ENCODE results near the gene CPSF3. TPM values are rescaled to one million over a fixed set of nuclear protein-coding genes. Genes with fewer than 3 reads are reported as not detected.

Gene CPSF3
- total and polyA plus RNA-seq, 2 donors (not counting 1 experiment from before 2014, with no cell fraction given), result 13.0 to 28.4 TPM

DNA sequence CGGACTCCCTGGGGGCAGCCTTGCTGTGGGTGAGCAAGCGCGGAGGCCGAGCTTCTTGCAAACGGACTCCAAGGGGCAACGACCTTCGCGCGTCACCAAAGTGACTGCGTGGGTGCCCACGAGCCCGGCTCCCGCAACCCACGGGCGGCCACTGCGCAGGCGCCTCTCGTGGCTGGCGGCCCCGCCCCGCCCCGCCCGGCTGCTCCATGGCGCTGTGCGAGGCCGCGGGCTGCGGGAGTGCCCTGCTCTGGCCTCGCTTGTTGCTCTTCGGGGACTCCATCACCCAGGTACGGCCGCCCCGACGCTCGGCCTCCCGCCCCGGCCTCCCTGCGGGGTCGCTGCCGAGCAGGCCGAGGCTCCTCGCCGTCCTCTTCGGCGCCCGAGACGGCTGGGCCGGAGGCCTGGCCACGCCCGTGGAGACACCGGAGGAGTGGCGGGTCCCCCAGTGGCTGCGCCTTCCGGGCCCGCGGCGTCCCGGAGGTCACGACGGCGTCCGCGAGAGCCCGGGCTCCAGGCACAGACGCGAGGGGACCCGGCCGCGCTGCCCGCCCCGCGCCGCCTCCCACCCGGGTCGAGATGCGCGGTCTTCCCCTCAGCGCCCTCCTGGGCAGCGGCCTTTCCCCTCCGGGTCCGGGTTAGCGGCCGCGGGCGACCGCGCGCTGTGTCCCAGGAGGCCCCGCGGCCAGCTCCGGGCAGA is 51.1 kb downstream of the CPSF3 start, which contains the start of gene IAH1:
Gene IAH1 (plus strand): TSS at position 191 of the 697 bp plus-strand sequence. CDS start 16 bp downstream, at position 207.
- Histone ChIP-seq H3K4me1 (ENCODE audit: control insufficient read depth in 2 of 2, insufficient read depth in 2 of 2, low read length in 2 of 2) (peaks cover 21 to 29% of the 10 kb centered on the region in 2 donors), H3K4me3 (ENCODE audit: control extremely low read depth in 1 of 5, extremely low read depth in 1 of 5, insufficient read depth in 1 of 5, low read depth in 2 of 5, low read length in 4 of 5) (peak within 1 kb of the TSS; percentile 61 to 85 (median 68)), H4K20me1 (ENCODE audit: control insufficient read depth, insufficient read depth, low read length, poor library complexity, severe bottlenecking) (peaks cover 15% of the 10 kb centered on the region), H3K36me3 (replicated peaks in 1 of 2; ENCODE audit: control extremely low read depth in 1 of 2, control insufficient read depth in 1 of 2, extremely low read depth in 1 of 2, insufficient read depth in 2 of 2, low read length in 1 of 2) (peaks cover 0 to 20% of the 10 kb centered on the region in 2 experiments), H3K9ac (ENCODE audit: low read length) (peak within 1 kb of the TSS; percentile 75), H3K79me2 (ENCODE audit: control insufficient read depth, insufficient read depth, low read length) (peaks cover 38% of the 10 kb centered on the region), H3K27me3 (replicated peaks in 1 of 4; ENCODE audit: control extremely low read depth in 1 of 4, control insufficient read depth in 3 of 4, insufficient read depth in 4 of 4, low read length in 3 of 4) (no peaks in the 10 kb centered on the region), H2AFZ (ENCODE audit: insufficient read depth, low read depth, low read length, poor library complexity, severe bottlenecking) (peak within 1 kb of the TSS; percentile 92), H3K4me2 (replicated peaks; ENCODE audit: low read depth, low read length, poor library complexity, severe bottlenecking) (peak within 1 kb of the TSS; percentile 84), H3K27ac (ENCODE audit: low read length in 2 of 2) (peak within 1 kb of the TSS; percentile 62 to 66), H3K9me3 (ENCODE audit: control extremely low read depth in 1 of 3, control insufficient read depth in 2 of 3, insufficient read depth in 1 of 3, low read length in 2 of 3) (peaks cover 0 to 4% (median 0%) of the 10 kb centered on the region in 3 donors)
- WGBS (ENCODE audit: insufficient coverage), result under 1% methylated on average over 87 of the region's 91 CpGs
- ATAC-seq (ENCODE audit: low read depth), result peak; percentile 82
- H3K9me3 Mint-ChIP-seq (ENCODE audit: insufficient read depth), result no peaks in the 10 kb centered on the region
- peaks cover 40% of the 10 kb centered on the region for H3K4me1 Mint-ChIP-seq
- ChIA-PET CTCF (interaction anchor here (1.0 to 2.1 kb wide), 3 partner anchors 81 to 324 kb away, joined by 3 to 8 read pairs (median 3); partner anchors contain the start of gene ADAM17), POLR2A (interaction anchor here (0.5 to 1.4 kb wide), 5 partner anchors 76 to 156 kb away, joined by 3 to 8 read pairs (median 5); partner anchors contain the start of genes ADAM17 and YWHAQ)
- peak within 1 kb of the TSS; percentile 84 for H3K4me3 Mint-ChIP-seq
- DNase-seq, result peak; percentile 89
- H3K27ac Mint-ChIP-seq, result peak within 1 kb of the TSS; percentile 88
- TF ChIP-seq, protein P1, sequence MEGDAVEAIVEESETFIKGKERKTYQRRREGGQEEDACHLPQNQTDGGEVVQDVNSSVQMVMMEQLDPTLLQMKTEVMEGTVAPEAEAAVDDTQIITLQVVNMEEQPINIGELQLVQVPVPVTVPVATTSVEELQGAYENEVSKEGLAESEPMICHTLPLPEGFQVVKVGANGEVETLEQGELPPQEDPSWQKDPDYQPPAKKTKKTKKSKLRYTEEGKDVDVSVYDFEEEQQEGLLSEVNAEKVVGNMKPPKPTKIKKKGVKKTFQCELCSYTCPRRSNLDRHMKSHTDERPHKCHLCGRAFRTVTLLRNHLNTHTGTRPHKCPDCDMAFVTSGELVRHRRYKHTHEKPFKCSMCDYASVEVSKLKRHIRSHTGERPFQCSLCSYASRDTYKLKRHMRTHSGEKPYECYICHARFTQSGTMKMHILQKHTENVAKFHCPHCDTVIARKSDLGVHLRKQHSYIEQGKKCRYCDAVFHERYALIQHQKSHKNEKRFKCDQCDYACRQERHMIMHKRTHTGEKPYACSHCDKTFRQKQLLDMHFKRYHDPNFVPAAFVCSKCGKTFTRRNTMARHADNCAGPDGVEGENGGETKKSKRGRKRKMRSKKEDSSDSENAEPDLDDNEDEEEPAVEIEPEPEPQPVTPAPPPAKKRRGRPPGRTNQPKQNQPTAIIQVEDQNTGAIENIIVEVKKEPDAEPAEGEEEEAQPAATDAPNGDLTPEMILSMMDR (IDR thresholded peaks at IDR 0.05), result no peak
- TF ChIP-seq EZH2 (IDR thresholded peaks at IDR 0.05; ENCODE audit: borderline replicate concordance, insufficient read depth, low read depth, low read length, poor library complexity, severe bottlenecking), result no peak
- intact Hi-C loops (cut with micrococcal nuclease), result loop anchor here (1.0 to 5.0 kb wide), 4 partner anchors 51 to 568 kb away; partner anchors contain the start of genes ADAM17, CPSF3, ITGB1BP1 and KLF11
- H3K27me3 Mint-ChIP-seq, result no peaks in the 10 kb centered on the region

DNA sequence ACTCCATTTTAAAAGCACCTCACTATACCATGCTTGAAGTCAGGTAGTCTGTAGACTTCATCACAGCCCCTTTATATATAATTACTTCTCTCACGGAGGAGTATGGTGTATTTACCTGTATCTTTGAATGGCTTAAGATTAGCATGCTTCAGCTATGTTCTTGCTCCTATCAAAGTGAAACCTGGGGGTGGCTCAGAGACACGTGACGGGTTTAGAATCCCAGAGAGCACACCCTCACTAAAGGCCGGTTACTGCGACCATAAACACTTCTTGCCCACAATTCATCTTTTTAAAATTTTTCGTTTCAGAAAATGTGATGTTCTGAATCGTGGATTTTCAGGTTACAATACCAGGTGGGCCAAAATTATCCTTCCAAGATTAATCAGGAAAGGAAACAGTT is 54.5 kb downstream of the CPSF3 start:
- Histone ChIP-seq H3K4me2 (replicated peaks; ENCODE audit: low read depth, low read length, poor library complexity, severe bottlenecking) (no peak overlapping the region), H3K4me3 (ENCODE audit: control extremely low read depth in 1 of 5, extremely low read depth in 1 of 5, insufficient read depth in 1 of 5, low read depth in 2 of 5, low read length in 4 of 5) (no peak overlapping the region), H3K9ac (ENCODE audit: low read length) (no peak overlapping the region), H3K79me2 (ENCODE audit: control insufficient read depth, insufficient read depth, low read length) (peaks cover 40% of the 10 kb centered on the region), H3K4me1 (ENCODE audit: control insufficient read depth in 2 of 2, insufficient read depth in 2 of 2, low read length in 2 of 2) (peaks cover 21 to 29% of the 10 kb centered on the region in 2 donors), H3K27me3 (replicated peaks in 1 of 4; ENCODE audit: control extremely low read depth in 1 of 4, control insufficient read depth in 3 of 4, insufficient read depth in 4 of 4, low read length in 3 of 4) (no peaks in the 10 kb centered on the region), H3K36me3 (replicated peaks in 1 of 2; ENCODE audit: control extremely low read depth in 1 of 2, control insufficient read depth in 1 of 2, extremely low read depth in 1 of 2, insufficient read depth in 2 of 2, low read length in 1 of 2) (peaks cover 0 to 29% of the 10 kb centered on the region in 2 experiments), H3K9me3 (ENCODE audit: control extremely low read depth in 1 of 3, control insufficient read depth in 2 of 3, insufficient read depth in 1 of 3, low read length in 2 of 3) (peaks cover 0 to 4% (median 0%) of the 10 kb centered on the region in 3 donors), H2AFZ (ENCODE audit: insufficient read depth, low read depth, low read length, poor library complexity, severe bottlenecking) (no peak overlapping the region), H3K27ac (ENCODE audit: low read length in 2 of 2) (peak overlapping the region in 1 of 2 donors; percentile 0), H4K20me1 (ENCODE audit: control insufficient read depth, insufficient read depth, low read length, poor library complexity, severe bottlenecking) (peaks cover 15% of the 10 kb centered on the region)
- Mint-ChIP-seq H3K27me3 (no peaks in the 10 kb centered on the region), H3K4me3 (no peak overlapping the region), H3K9me3 (ENCODE audit: insufficient read depth) (no peaks in the 10 kb centered on the region), H3K4me1 (peaks cover 37% of the 10 kb centered on the region), H3K27ac (no peak overlapping the region)
- ATAC-seq (ENCODE audit: low read depth), result no peak
- ChIA-PET POLR2A (no interaction called here), CTCF (no interaction called here)
- 85% methylated on average over 6 of the region's 7 CpGs for WGBS (ENCODE audit: insufficient coverage)
- intact Hi-C loops (cut with micrococcal nuclease), result no loop called here
- TF ChIP-seq EZH2 (IDR thresholded peaks at IDR 0.05; ENCODE audit: borderline replicate concordance, insufficient read depth, low read depth, low read length, poor library complexity, severe bottlenecking), result no peak
- TF ChIP-seq, protein P1 (IDR thresholded peaks at IDR 0.05), result no peak
- no peak for DNase-seq

Measured in B cell (primary cell).